Measurements from ENCODE around the gene FAM210A. TPM values are rescaled to one million over a fixed set of nuclear protein-coding genes. Genes with fewer than 3 reads are reported as not detected.

The FAM210A gene
- total RNA-seq, 4 donors from 2014 or later, result 10.4 to 22.4 (median 17.4) TPM

DNA sequence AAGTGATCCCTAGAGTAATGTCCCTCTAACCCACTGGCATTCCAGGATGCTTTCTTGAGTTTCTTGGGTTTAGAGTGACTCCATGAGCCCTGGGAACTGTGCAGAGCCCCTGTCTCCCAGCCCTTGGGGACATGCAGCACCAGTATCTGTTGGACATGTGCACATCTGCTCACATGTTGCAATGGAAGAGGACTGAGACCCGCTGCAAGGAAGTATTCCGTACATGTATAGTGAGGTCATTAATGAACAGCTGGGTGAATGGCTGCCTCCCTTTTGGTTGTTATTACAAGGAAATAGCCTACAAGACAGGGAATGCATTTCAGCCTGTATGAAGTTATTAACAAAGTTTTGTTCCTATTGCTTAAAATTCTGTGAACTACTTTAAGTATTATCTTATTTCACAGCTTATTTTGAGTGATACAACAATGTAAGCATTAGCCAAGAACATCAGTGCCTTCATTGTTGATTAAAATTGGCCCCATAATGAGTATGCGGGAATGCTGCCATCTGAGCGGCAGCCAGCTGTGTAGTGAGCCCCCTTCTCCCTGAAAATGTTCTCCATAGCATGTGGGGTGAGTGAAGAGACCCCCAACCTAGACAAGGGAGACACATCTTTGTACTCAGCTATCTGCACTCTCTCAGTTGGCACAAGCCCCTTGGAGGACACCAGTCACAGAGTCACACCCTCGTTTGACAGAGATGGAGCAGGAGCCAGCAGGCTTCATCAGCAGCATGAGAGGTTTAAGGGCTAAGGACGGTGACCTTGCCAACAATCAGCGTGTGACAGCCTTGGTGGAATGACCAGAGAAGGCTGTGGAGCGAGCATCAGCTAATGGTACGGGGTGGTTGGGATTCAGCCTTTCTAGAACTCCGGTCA lies 87.4 kb downstream of the FAM210A start:
- Histone ChIP-seq H3K4me1 (peaks cover 13 to 23% (median 20%) of the 10 kb centered on the region in 4 donors), H3K9me3 (no peaks in the 10 kb centered on the region), H3K27me3 (no peaks in the 10 kb centered on the region), H3K27ac (replicated peaks in 1 of 4) (no peak overlapping the region), H3K36me3 (no peaks in the 10 kb centered on the region), H3K4me3 (no peak overlapping the region)
- TF ChIP-seq EP300 (IDR thresholded peaks at IDR 0.05), result no peak
- TF ChIP-seq POLR2AphosphoS5 (IDR thresholded peaks at IDR 0.05), result no peak
- 89% methylated on average over 10 of the region's 10 CpGs for whole genome bisulfite sequencing
- intact Hi-C loops (cut with DNase I), result no loop called here
- no peak for DNase-seq (ENCODE audit: extremely low spot score)

DNA sequence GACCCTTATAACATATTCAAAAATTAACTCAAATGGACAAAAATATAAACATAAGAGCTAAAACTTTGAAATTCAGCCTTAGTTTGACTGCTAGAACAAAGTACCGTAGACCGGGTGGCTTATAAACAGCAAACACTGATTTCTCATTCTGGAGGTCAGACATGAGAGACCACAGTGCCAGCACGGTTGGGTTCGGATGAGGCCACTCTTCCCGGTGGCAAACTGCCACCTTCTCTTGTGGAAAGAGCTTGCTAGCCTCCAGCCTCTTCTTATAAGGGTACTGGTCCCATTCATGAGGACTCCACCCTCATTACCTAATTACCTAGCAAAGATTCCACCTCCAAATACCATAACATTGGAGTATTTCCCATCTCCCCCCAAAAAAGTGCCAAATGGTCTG lies 91.3 kb downstream of the FAM210A start:
- WGBS, result 80% methylated on average over 5 of the region's 5 CpGs
- Histone ChIP-seq H3K36me3 (no peaks in the 10 kb centered on the region), H3K4me3 (no peak overlapping the region), H3K27ac (replicated peaks in 1 of 4) (no peak overlapping the region), H3K4me1 (peaks cover 2 to 17% (median 4%) of the 10 kb centered on the region in 4 donors), H3K9me3 (no peaks in the 10 kb centered on the region), H3K27me3 (no peaks in the 10 kb centered on the region)
- intact Hi-C loops (cut with DNase I), result no loop called here
- TF ChIP-seq CTCF (IDR thresholded peaks at IDR 0.05) (no peak), EP300 (IDR thresholded peaks at IDR 0.05) (no peak), POLR2AphosphoS5 (IDR thresholded peaks at IDR 0.05) (no peak), POLR2A (IDR thresholded peaks at IDR 0.05; ENCODE audit: low read depth) (no peak)
- DNase-seq (ENCODE audit: extremely low spot score), result no peak

- intact Hi-C loops (cut with DNase I), result no loop called here
- Histone ChIP-seq H3K27me3 (no peaks in the 10 kb centered on the region), H3K4me3 (no peak overlapping the region), H3K9me3 (no peaks in the 10 kb centered on the region), H3K36me3 (no peaks in the 10 kb centered on the region), H3K27ac (replicated peaks in 1 of 4) (no peak overlapping the region), H3K4me1 (peaks cover 9 to 16% (median 14%) of the 10 kb centered on the region in 4 donors)
- no peak for DNase-seq (ENCODE audit: extremely low spot score)
- WGBS, result 87% methylated on average over 3 of the region's 5 CpGs
- no peak for TF ChIP-seq POLR2AphosphoS5 (IDR thresholded peaks at IDR 0.05)
- TF ChIP-seq CTCF (IDR thresholded peaks at IDR 0.05), result no peak
- TF ChIP-seq EP300 (IDR thresholded peaks at IDR 0.05), result no peak
- no peak for TF ChIP-seq POLR2A (IDR thresholded peaks at IDR 0.05; ENCODE audit: low read depth)
Measured at GRCh38 chr18:13633700-13634099, 92.7 kb downstream of the FAM210A start.

DNA sequence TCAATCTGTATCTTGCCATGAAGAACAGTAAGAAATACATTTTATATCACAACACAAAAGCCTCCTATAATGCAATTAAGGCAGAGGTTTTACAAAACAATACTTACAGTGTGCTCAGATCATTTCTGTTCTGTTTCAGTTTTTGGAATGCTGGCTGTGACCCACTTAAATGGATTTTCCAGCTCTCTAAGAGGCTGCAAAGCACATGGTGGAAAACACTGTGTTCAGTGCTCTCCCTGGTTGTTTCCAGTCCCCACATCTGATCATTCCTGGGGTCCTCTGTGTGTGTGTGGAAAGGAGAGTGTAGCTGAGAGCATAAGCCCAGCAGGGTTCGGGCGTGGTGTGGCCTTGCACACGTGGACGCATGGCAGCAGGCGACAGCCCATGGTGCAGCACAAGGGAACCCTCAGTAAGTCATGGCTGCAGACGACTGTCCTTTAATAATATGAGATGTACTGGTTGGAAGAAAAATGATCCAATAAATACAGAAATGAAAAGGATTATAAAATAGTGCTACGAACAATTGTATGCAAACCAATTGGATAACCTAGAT lies 95.6 kb downstream of the FAM210A start:
- H3K4me1 ChIP-seq, result peaks cover 9 to 16% (median 13%) of the 10 kb centered on the region in 4 donors

More for the DNA sequence above, 95.6 kb downstream of the FAM210A start:
- intact Hi-C loops (cut with DNase I), result loop anchor here (2.0 kb wide), 1 partner anchor 414 kb away; no protein-coding TSS in a partner anchor
- no peak for DNase-seq (ENCODE audit: extremely low spot score)
- Histone ChIP-seq H3K27me3 (no peaks in the 10 kb centered on the region), H3K36me3 (no peaks in the 10 kb centered on the region), H3K4me3 (no peak overlapping the region), H3K9me3 (no peaks in the 10 kb centered on the region), H3K27ac (replicated peaks in 1 of 4) (no peak overlapping the region)
- 80% methylated on average over 7 of the region's 7 CpGs for WGBS
- TF ChIP-seq CTCF (IDR thresholded peaks at IDR 0.05) (no peak), POLR2AphosphoS5 (IDR thresholded peaks at IDR 0.05) (no peak), POLR2A (IDR thresholded peaks at IDR 0.05; ENCODE audit: low read depth) (no peak), EP300 (IDR thresholded peaks at IDR 0.05) (no peak)
